Measurements from ENCODE around the gene SEMA3G. TPM values are rescaled to one million over a fixed set of nuclear protein-coding genes. Genes with fewer than 3 reads are reported as not detected.
A peak's percentile ranks its signal among the peaks of the same experiment; 100 is the strongest.

Gene SEMA3G
- total RNA-seq (under 1 TPM in 2 of 5 experiments, not detected in 3; 0.10 to 0.24 TPM), polyA plus RNA-seq (not detected), total RNA-seq (1.6 reads per million, percentile 5 among the genes with 10 or more reads in this experiment)

DNA sequence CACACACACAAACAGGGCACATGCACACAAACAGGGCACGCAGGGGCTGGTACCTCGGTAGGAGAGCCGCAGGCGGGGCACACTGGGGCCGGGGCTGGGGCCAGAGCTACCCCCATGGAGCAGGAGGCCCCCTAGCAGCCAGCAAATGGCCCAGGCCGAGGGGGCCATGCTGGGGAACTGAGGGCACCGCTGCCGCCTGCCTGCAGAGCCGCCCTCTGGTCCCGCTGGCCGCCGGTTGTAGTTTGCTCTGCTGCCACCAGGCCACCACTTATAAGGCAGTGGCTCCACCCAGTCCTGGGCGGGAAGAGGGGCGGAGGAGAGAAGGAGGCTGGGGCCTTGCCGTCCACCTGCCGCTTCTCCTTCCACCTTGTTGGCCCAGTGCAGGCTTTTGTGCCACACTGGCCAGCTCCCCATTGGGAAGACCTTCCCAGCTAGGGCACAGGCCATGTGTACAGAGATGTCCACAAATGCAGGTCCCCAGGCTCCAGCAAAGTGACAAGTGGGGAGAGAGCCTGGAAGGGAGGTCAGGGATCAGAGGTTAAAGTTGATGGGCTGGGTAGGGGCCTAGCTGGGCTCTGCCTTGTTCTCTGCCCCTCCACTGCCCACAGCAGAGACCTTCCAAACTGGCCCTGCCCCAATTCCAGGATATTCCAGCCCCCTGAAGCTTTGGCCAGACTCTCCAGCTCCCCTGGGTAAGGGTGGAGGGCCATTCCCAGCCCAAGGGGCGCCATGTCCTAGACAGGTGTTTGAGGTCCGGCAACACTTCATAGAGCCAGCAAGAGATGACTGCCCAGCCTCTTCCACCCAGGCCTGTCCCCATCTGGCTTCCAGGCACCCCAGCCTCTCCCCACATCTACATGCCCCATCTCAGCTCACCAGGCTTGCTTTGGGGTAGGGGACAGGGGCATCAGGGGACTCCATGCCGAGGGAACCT, at the start of gene SEMA3G:
Gene SEMA3G, minus strand, starts transcription at position 244 of the 934 bp plus-strand sequence. Its CDS starts 76 bp downstream, at position 168.
- Histone ChIP-seq H3K4me1 (ENCODE audit: control insufficient read depth in 2 of 2, insufficient read depth in 2 of 2, low read length in 2 of 2) (peaks cover 0 to 9% of the 10 kb centered on the region in 2 donors), H3K4me3 (ENCODE audit: low read length) (no peak within 1 kb of the TSS), H3K9me3 (ENCODE audit: control insufficient read depth in 2 of 3, low read length in 3 of 3) (no peaks in the 10 kb centered on the region), H3K36me3 (ENCODE audit: control insufficient read depth in 2 of 3, insufficient read depth in 3 of 3, low read length in 3 of 3) (no peaks in the 10 kb centered on the region), H3K27ac (ENCODE audit: low read depth, low read length) (no peak within 1 kb of the TSS), H3K27me3 (ENCODE audit: control insufficient read depth in 2 of 2, insufficient read depth in 2 of 2, low read length in 2 of 2) (no peaks in the 10 kb centered on the region)
- POLR2A ChIA-PET = interaction anchor here (1.5 kb wide), 1 partner anchor 9 kb away, joined by 9 read pairs; the partner anchor contains the start of gene TNNC1
- H3K4me1 Mint-ChIP-seq = peaks cover 6 to 13% (median 9%) of the 10 kb centered on the region in 7 donors
- H3K27ac Mint-ChIP-seq = peak within 1 kb of the TSS in 1 of 9 donors; percentile 59
- intact Hi-C loops (cut with micrococcal nuclease) = loop anchor here in 1 of 2 donors (5.0 kb wide), 1 partner anchor 223 kb away; no protein-coding TSS in a partner anchor
- no peaks in the 10 kb centered on the region for H3K9me3 Mint-ChIP-seq
- H3K27me3 Mint-ChIP-seq = no peaks in the 10 kb centered on the region
- CTCF ChIA-PET = interaction anchor here (0.6 to 3.7 kb wide), 6 partner anchors 14 to 878 kb away, joined by 3 to 40 read pairs (median 5); no protein-coding TSS in a partner anchor
- no peaks in the 10 kb centered on the region for H3K36me3 Mint-ChIP-seq
- no peak within 1 kb of the TSS for H3K4me3 Mint-ChIP-seq
- DNase-seq = peak; percentile 39 to 78 (median 63)
- peak; percentile 94 for ATAC-seq

DNA sequence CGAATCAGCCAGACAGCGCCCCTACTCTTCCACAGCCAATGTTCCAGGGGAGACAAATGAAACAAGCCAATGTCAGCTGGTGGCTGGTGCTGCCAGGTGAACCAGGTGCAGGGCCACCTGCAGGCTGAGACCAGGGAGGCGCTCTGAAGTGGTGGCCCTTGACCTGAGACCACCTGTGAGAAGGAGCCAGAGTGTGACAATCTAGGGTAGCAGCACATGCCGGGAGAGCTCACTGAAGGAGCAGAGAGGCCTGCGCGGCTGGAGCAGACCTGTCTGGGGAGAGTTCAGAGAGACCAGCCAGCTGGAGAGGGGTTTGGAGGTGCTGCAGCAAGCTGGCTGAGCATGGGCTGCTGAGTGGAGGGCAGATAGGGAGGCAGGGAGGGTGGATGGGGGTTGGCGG, 49.5 kb upstream of the SEMA3G start:
- Histone ChIP-seq H3K27ac (ENCODE audit: low read depth, low read length) (no peak overlapping the region), H3K36me3 (ENCODE audit: control insufficient read depth in 2 of 3, insufficient read depth in 3 of 3, low read length in 3 of 3) (peaks cover 0 to 41% (median 0%) of the 10 kb centered on the region in 3 experiments)
- intact Hi-C loops (cut with micrococcal nuclease) = no loop called here

DNA sequence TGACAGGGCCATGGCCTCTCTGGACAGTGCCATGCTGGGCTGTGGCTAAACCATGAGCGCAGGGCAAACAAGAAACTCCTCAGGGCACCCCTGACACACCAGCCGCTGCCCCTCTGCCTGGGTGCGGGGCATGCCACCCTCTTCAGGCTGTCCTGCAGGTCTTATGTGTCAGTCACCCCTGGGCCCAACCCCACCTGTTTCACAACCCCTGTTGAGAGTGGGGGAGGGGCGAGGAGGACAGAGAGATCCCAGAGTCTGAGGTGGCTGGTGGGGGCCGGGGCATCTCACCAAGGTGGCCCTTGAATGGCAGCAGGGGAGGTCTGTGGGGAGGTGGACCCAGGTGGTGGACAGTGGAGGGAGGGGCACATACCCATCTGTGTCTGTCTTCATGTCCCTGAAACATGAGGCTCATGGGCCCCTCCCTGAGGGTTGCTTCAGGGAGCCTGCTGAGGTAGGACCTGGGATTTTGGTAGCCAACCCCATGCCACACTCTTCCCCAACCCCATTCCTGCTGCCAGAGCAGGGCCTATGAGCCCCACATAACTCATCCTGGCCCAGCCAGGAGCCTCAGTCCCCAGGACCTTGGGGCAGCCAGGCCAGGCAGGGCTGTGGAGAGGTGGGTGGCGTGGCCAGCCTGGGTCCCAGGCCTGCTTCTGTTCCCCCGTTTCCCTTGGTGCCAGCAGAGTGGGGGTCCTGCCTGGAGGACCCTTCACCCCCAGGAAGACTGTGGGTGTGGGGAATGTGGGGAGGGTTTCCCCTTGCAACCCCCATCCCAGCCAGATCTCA, 48.5 kb upstream of the SEMA3G start:
- no peak overlapping the region for H3K4me3 Mint-ChIP-seq
- no peaks in the 10 kb centered on the region for H3K27me3 Mint-ChIP-seq
- peaks cover 0 to 50% (median 0%) of the 10 kb centered on the region in 3 experiments for H3K36me3 ChIP-seq (ENCODE audit: control insufficient read depth in 2 of 3, insufficient read depth in 3 of 3, low read length in 3 of 3)
- no peak overlapping the region for H3K27ac ChIP-seq (ENCODE audit: low read depth, low read length)
- DNase-seq (no peak), ATAC-seq (no peak)
- H3K27me3 ChIP-seq (ENCODE audit: control insufficient read depth in 2 of 2, insufficient read depth in 2 of 2, low read length in 2 of 2) = no peaks in the 10 kb centered on the region
- no peak overlapping the region for H3K27ac Mint-ChIP-seq
- H3K4me1 Mint-ChIP-seq = peaks cover 0 to 9% (median 0%) of the 10 kb centered on the region in 7 donors
- H3K36me3 Mint-ChIP-seq = peaks cover 0 to 16% (median 0%) of the 10 kb centered on the region in 5 donors
- H3K4me1 ChIP-seq (ENCODE audit: control insufficient read depth in 2 of 2, insufficient read depth in 2 of 2, low read length in 2 of 2) = no peaks in the 10 kb centered on the region
- H3K4me3 ChIP-seq (ENCODE audit: low read length) = no peak overlapping the region
- intact Hi-C loops (cut with micrococcal nuclease) = no loop called here
- H3K9me3 ChIP-seq (ENCODE audit: control insufficient read depth in 2 of 3, low read length in 3 of 3) = no peaks in the 10 kb centered on the region
- ChIA-PET POLR2A (no interaction called here), CTCF (no interaction called here)
- no peaks in the 10 kb centered on the region for H3K9me3 Mint-ChIP-seq

More for the DNA sequence above, 49.5 kb upstream of the SEMA3G start:
- ChIA-PET CTCF (no interaction called here), POLR2A (no interaction called here)
- DNase-seq = no peak
- Histone ChIP-seq H3K9me3 (ENCODE audit: control insufficient read depth in 2 of 3, low read length in 3 of 3) (no peaks in the 10 kb centered on the region), H3K27me3 (ENCODE audit: control insufficient read depth in 2 of 2, insufficient read depth in 2 of 2, low read length in 2 of 2) (no peaks in the 10 kb centered on the region), H3K4me3 (ENCODE audit: low read length) (no peak overlapping the region), H3K4me1 (ENCODE audit: control insufficient read depth in 2 of 2, insufficient read depth in 2 of 2, low read length in 2 of 2) (no peaks in the 10 kb centered on the region)
- Mint-ChIP-seq H3K9me3 (no peaks in the 10 kb centered on the region), H3K27ac (peak overlapping the region in 2 of 9 donors; percentile 34 to 35), H3K4me1 (peaks cover 0 to 12% (median 0%) of the 10 kb centered on the region in 7 donors), H3K27me3 (no peaks in the 10 kb centered on the region), H3K4me3 (no peak overlapping the region), H3K36me3 (peaks cover 0 to 16% (median 0%) of the 10 kb centered on the region in 5 donors)
- no peak for ATAC-seq

DNA sequence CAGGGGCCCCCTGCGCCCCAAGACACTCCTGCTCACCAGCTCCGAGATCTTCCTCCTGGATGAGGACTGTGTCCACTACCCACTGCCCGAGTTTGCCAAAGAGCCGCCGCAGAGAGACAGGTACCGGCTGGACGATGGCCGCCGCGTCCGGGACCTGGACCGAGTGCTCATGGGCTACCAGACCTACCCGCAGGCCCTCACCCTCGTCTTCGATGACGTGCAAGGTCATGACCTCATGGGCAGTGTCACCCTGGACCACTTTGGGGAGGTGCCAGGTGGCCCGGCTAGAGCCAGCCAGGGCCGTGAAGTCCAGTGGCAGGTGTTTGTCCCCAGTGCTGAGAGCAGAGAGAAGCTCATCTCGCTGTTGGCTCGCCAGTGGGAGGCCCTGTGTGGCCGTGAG, 47.2 kb upstream of the SEMA3G start:
- H3K4me1 Mint-ChIP-seq = peaks cover 0 to 9% (median 0%) of the 10 kb centered on the region in 7 donors
- intact Hi-C loops (cut with micrococcal nuclease) = no loop called here
- ChIA-PET POLR2A (interaction anchor here (0.9 kb wide), 1 partner anchor 19 kb away, joined by 3 read pairs; no protein-coding TSS in a partner anchor), CTCF (no interaction called here)
- H3K9me3 Mint-ChIP-seq = no peaks in the 10 kb centered on the region
- peaks cover 0 to 25% (median 2%) of the 10 kb centered on the region in 5 donors for H3K36me3 Mint-ChIP-seq
- H3K27me3 ChIP-seq (ENCODE audit: control insufficient read depth in 2 of 2, insufficient read depth in 2 of 2, low read length in 2 of 2) = no peaks in the 10 kb centered on the region
- H3K9me3 ChIP-seq (ENCODE audit: control insufficient read depth in 2 of 3, low read length in 3 of 3) = no peaks in the 10 kb centered on the region
- no peaks in the 10 kb centered on the region for H3K27me3 Mint-ChIP-seq
- ATAC-seq = no peak
- no peak overlapping the region for H3K4me3 ChIP-seq (ENCODE audit: low read length)
- H3K4me3 Mint-ChIP-seq = no peak overlapping the region
- peaks cover 0 to 63% (median 0%) of the 10 kb centered on the region in 3 experiments for H3K36me3 ChIP-seq (ENCODE audit: control insufficient read depth in 2 of 3, insufficient read depth in 3 of 3, low read length in 3 of 3)
- no peak overlapping the region for H3K27ac ChIP-seq (ENCODE audit: low read depth, low read length)
- no peaks in the 10 kb centered on the region for H3K4me1 ChIP-seq (ENCODE audit: control insufficient read depth in 2 of 2, insufficient read depth in 2 of 2, low read length in 2 of 2)
- DNase-seq = no peak
- H3K27ac Mint-ChIP-seq = no peak overlapping the region

DNA sequence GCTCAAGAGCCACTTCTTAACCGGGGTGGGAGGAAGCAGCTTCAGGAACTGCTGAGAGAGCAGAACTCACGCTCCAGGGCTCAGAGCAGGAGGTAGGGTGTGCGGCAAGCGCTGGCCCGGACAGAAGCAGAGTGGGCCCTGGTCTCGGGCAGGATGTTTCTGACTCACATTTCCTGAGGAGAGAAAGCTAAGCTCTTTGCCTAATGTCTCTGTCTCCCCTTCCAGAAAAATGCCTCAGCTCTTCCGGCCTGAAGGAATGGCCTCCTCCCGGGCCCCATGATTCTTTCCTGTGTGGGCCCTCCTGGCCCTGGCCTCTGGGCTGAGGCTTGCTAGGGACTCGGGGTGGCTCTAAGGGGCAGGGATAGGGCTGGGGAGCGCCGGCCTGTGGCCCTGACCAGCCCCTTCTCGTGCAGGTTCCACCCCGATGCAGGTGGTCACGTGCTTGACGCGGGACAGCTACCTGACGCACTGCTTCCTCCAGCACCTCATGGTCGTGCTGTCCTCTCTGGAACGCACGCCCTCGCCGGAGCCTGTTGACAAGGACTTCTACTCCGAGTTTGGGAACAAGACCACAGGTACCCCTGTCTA, 46.1 kb upstream of the SEMA3G start:
- intact Hi-C loops (cut with micrococcal nuclease) = no loop called here
- H3K4me1 Mint-ChIP-seq = peaks cover 0 to 9% (median 0%) of the 10 kb centered on the region in 7 donors
- DNase-seq (no peak), ATAC-seq (peak; percentile 64)
- Histone ChIP-seq H3K4me3 (ENCODE audit: low read length) (no peak overlapping the region), H3K4me1 (ENCODE audit: control insufficient read depth in 2 of 2, insufficient read depth in 2 of 2, low read length in 2 of 2) (no peaks in the 10 kb centered on the region), H3K9me3 (ENCODE audit: control insufficient read depth in 2 of 3, low read length in 3 of 3) (no peaks in the 10 kb centered on the region), H3K36me3 (ENCODE audit: control insufficient read depth in 2 of 3, insufficient read depth in 3 of 3, low read length in 3 of 3) (peaks cover 0 to 73% (median 0%) of the 10 kb centered on the region in 3 experiments), H3K27me3 (ENCODE audit: control insufficient read depth in 2 of 2, insufficient read depth in 2 of 2, low read length in 2 of 2) (no peaks in the 10 kb centered on the region), H3K27ac (ENCODE audit: low read depth, low read length) (no peak overlapping the region)
- peaks cover 0 to 25% (median 2%) of the 10 kb centered on the region in 5 donors for H3K36me3 Mint-ChIP-seq
- ChIA-PET CTCF (no interaction called here), POLR2A (no interaction called here)
- no peak overlapping the region for H3K4me3 Mint-ChIP-seq
- H3K27me3 Mint-ChIP-seq = no peaks in the 10 kb centered on the region
- H3K27ac Mint-ChIP-seq = no peak overlapping the region
- H3K9me3 Mint-ChIP-seq = no peaks in the 10 kb centered on the region
